Measurements from ENCODE around the gene EPHA3. TPM values are rescaled to one million over a fixed set of nuclear protein-coding genes. Genes with fewer than 3 reads are reported as not detected.

Gene EPHA3
- total RNA-seq, 1 donor from 2014 or later: 0.45 TPM

- DNase-seq (ENCODE audit: low read depth): no peak
Observed at GRCh38 chr3:89227634-89228033, 120.2 kb downstream of the EPHA3 start.

DNA sequence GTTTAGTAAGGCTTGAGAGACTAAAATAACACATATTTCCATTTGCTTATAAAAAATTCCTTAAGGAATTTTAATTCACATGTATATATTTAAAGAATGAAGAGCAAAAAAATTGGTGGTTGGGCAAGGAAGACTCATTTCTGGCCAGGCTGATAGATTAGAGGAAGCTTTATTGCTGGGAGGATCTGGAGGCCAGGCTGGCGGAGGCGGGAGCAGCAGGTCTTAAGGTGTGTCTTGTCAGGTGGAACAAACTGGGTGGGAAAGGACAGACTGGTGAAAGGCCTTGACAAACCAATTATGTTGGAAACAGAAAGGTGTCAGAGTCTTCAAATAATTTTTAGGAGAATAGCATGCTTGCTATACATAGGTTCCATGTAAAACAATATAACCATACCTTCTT is 124.7 kb downstream of the EPHA3 start:
- DNase-seq (ENCODE audit: low read depth): no peak

- DNase-seq (ENCODE audit: low read depth): no peak
Observed at GRCh38 chr3:89234620-89235019, 127.2 kb downstream of the EPHA3 start.

DNA sequence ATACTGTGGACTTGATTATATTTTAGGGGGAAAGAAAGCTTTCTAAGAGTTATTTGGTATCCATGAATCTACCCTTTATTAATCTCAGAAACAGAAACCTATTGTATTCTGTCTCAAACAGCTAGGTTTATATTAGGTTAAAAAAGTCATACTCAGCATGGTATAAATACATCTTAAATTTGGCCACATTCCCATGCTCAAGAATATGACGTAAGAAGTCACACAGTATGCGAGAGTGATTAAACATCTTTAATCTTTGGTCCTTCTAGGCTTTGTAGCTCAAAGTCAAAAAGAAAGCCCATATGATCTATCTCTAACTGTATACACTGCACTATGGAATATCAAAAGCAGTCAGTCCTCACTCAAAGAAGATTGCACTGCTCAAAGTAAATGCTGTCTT is 131.4 kb downstream of the EPHA3 start:
- DNase-seq (ENCODE audit: low read depth): no peak

- no peak for DNase-seq (ENCODE audit: low read depth)
Observed at GRCh38 chr3:89239774-89240173, 132.4 kb downstream of the EPHA3 start.

- DNase-seq (ENCODE audit: low read depth): no peak
Observed at GRCh38 chr3:89245612-89246011, 138.2 kb downstream of the EPHA3 start.

DNA sequence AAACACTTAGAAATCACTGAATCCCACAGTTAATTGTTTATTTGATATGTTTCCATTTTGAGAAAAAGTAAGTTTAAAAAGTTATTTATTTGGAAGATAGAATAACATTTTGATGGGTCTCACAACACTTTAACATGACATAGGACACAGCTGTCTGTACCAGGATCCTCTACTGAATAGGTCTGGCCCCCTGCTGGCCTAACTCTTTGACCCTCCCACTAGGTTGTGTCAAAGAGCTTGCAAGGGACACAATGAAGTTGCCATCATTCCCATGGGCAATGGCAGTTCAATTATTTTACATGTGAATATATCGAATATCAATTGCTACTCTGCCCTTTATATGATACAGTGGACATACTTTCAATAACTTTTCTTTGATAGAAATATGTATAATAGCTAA is 138.9 kb downstream of the EPHA3 start:
- no peak for DNase-seq (ENCODE audit: low read depth)

GRCh38 chr3:89250742-89251141 is 143.3 kb downstream of the EPHA3 start:
- DNase-seq (ENCODE audit: low read depth): no peak

DNA sequence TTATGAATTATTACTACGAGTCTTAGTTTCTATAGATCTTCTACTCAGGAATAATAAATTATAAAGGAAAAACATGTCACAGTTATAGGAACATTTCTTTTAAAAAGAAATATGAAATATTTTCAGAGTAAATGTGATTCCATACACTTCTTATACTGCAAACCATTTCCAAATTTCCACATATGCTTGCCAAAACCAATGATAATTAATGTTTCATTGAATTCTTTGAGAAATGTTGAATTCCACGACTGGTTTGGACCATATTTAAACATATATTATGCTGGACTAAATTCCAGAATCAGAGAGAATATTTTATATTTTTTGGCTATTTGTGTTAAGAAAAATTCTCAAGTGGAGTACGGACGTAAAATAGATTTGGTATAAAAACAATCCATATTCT is 144.6 kb downstream of the EPHA3 start:
- DNase-seq (ENCODE audit: low read depth): no peak

DNA sequence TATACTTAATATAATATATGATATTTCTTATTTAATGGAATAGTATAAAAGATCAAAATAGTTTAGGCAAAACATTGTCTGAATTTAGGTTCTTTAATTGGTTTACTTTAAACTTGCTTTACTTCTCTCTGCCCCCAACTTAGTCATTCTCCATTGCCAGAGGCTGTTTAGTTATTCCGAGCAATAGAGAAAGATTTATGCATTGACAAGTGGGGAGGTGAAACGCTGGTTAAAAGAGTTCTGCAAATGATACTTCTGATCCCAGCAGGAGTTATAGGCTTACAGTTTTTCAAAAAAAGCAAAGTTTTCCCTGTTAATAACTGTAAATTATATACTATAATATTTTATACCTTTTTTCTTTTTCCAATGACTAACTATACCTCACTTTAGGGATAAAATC is 145.4 kb downstream of the EPHA3 start:
- DNase-seq (ENCODE audit: low read depth): no peak

- no peak for DNase-seq (ENCODE audit: low read depth)
Observed at GRCh38 chr3:89256395-89256794, 149.0 kb downstream of the EPHA3 start.

GRCh38 chr3:89256882-89257281 is 149.5 kb downstream of the EPHA3 start:
- DNase-seq (ENCODE audit: low read depth): no peak

DNA sequence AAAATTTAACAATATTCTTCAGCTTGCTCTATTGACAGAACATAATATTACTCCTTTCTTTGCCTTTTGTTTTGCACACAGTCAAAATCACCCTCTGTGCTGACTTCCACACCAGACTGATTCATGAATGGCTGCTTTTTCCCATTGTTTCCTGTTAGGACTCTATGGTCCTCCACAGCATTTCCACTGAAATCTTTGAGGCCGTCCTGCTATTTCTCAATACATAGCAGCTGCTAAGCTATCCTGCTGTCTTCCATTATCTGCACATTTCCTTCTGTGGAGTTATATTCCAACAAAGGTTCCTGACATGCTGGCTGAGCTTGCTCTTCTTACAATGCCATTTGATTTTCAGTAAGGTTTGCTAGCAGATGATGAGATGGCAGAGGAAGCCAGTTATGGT is 153.3 kb downstream of the EPHA3 start:
- no peak for DNase-seq (ENCODE audit: low read depth)

DNA sequence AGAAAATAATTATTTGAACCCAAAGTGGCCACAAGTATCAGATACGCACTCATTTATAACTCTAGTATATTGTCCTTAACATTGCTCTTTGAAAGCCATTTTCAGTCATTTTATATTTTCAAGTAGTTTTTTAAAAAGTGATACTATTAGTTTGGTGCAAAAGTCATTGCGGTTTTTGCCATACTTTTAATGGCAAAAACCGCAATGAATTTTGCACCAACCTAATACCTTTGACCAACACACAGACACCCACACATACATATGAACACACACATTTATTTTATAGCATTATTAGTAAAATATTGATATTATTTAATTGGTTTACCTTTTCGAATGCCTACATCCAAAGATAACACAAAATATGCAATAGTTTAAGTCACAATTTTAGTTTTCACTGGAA is 154.3 kb downstream of the EPHA3 start:
- DNase-seq (ENCODE audit: low read depth): no peak

DNA sequence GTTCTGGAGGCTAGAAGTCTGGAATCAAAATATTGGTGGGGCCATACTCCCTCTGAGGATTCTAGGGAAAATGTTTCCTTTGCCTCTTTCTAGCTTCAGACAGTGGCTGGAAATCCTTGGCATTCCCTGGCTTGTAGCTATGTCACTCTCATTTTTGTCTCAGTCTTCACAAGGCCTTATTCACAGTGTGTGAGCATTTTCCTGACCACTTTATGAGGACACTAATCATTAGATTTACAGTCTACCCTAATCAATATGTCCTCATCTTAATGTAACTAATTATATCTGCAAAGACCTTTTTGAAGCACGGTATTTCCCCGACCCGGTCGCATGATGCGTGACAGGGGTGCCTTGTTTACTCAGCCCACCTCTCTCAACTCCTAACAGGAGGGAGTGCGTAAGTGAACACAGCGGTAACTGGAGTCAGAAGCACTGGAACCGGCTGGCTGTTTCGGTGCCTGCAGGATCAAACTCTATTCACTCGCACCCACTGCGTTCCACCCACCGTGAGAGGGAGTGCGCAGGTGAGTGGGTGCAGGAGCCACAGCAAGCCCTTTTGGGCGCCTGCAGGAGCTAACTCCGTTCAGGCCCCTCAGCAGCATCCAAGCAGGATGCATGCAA is 155.0 kb downstream of the EPHA3 start:
- DNase-seq (ENCODE audit: low read depth): no peak

- DNase-seq (ENCODE audit: low read depth): no peak
Observed at GRCh38 chr3:89264037-89264560, 156.7 kb downstream of the EPHA3 start.

- DNase-seq (ENCODE audit: low read depth): no peak
Observed at GRCh38 chr3:89266074-89266473, 158.7 kb downstream of the EPHA3 start.

GRCh38 chr3:89268059-89268458 is 160.6 kb downstream of the EPHA3 start:
- DNase-seq (ENCODE audit: low read depth): no peak

- DNase-seq (ENCODE audit: low read depth): no peak
Observed at GRCh38 chr3:89270201-89270600, 162.8 kb downstream of the EPHA3 start.

GRCh38 chr3:89275001-89275400 is 167.6 kb downstream of the EPHA3 start:
- DNase-seq (ENCODE audit: low read depth): no peak

DNA sequence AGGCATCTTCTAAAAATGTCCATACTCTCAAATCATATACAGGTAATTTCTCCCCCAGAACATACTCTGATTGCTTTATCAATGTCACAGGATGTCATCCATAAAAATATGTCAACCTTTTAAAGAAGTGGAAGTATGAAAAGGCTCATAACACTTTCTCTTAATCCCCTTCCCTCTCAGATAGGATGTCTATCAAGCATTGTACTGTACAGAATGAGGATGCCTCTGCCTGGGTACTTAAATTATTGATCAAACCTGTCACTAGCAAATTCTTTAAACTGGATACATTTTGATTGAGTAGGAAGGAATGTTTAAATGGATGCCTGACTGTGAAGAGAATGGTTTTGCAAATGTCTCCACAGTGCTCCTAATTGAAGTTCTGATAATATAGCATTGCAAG is 168.7 kb downstream of the EPHA3 start:
- no peak for DNase-seq (ENCODE audit: low read depth)

- DNase-seq (ENCODE audit: low read depth): peak; percentile 1
Observed at GRCh38 chr3:89278302-89279025, 171.0 kb downstream of the EPHA3 start.

DNA sequence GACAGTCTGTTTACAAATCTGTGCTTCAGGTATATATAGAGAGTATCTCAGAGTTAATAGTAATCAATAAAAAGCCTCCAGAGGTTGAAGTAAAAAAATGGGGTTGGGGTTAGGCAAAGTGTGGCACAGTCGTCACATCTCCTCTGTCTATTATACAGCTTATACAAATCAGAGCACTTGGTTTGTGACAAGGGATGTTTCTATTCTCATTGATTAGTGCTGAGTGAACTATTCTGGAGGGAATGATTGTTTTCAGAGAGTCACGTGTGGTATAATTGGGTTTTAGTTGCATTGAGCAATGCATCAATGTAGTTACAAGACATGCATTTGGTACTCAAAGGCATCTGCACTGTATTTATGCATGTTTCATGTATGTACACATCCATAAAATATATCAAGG is 172.9 kb downstream of the EPHA3 start:
- no peak for DNase-seq (ENCODE audit: low read depth)

Measured in renal cortical epithelial cell (primary cell).